HG02981 (cell line): ENCODE data around the gene SRL.

ENCODE experiments used
- ATAC-seq: cut with Tn5 transposase; IDR thresholded peaks from one replicate; pipeline ENCODE4 v1.9.1; 2021; ENCODE audit warnings: mild to moderate bottlenecking, moderate library complexity; ENCODE audit not compliant: unreplicated experiment

The SRL gene

GRCh38 chr16:4241928-4242283, at the start of gene SRL:
TSS of gene SRL (minus strand) at chr16:4242080. CDS start at chr16:4242067, 13 bp downstream.
- ATAC-seq = no peak

GRCh38 chr16:4290236-4290830, 48.5 kb upstream of the SRL start:
- no peak for ATAC-seq

- peak; percentile 76 for ATAC-seq
Observed at GRCh38 chr16:4288148-4288921, 46.5 kb upstream of the SRL start.

GRCh38 chr16:4285167-4285566, 43.3 kb upstream of the SRL start:
- no peak for ATAC-seq

- ATAC-seq = no peak
Observed at GRCh38 chr16:4283939-4284338, 42.1 kb upstream of the SRL start.

GRCh38 chr16:4283441-4283840, 41.6 kb upstream of the SRL start:
- ATAC-seq = no peak

- ATAC-seq = no peak
Observed at GRCh38 chr16:4280625-4281024, 38.7 kb upstream of the SRL start.

GRCh38 chr16:4277987-4278513, 36.2 kb upstream of the SRL start:
- no peak for ATAC-seq

GRCh38 chr16:4275861-4276260, 34.0 kb upstream of the SRL start:
- no peak for ATAC-seq

- peak; percentile 25 for ATAC-seq
Observed at GRCh38 chr16:4273858-4274311, 32.0 kb upstream of the SRL start.

- peak; percentile 4 for ATAC-seq
Observed at GRCh38 chr16:4272114-4272956, 30.5 kb upstream of the SRL start.

GRCh38 chr16:4271176-4272113, 29.6 kb upstream of the SRL start:
- ATAC-seq = peak; percentile 59

- no peak for ATAC-seq
Observed at GRCh38 chr16:4270595-4270994, 28.7 kb upstream of the SRL start.

GRCh38 chr16:4270091-4270490, 28.2 kb upstream of the SRL start:
- no peak for ATAC-seq

GRCh38 chr16:4266372-4266771, 24.5 kb upstream of the SRL start:
- no peak for ATAC-seq

- no peak for ATAC-seq
Observed at GRCh38 chr16:4265676-4266075, 23.8 kb upstream of the SRL start.

- no peak for ATAC-seq
Observed at GRCh38 chr16:4264546-4264945, 22.7 kb upstream of the SRL start.

- ATAC-seq = no peak
Observed at GRCh38 chr16:4263504-4264436, 21.9 kb upstream of the SRL start.

- ATAC-seq = no peak
Observed at GRCh38 chr16:4262303-4262835, 20.5 kb upstream of the SRL start.
